Caco-2 (cell line): ENCODE results near the gene CELA2B. TPM values are rescaled to one million over a fixed set of nuclear protein-coding genes. Genes with fewer than 3 reads are reported as not detected.

ENCODE experiments used
- BruUV-seq: library from RNA; stranded (reverse); fragments of 400-500 nt; replicated peaks from 2 replicates; lab custom pipeline; 2021; lab: Mats Ljungman, UMichigan
- CTCF ChIA-PET: fragments of 300-600 bp; sonication (Branson Sonifier 250); formaldehyde crosslinking; loops from one replicate; lab custom pipeline; 2022; ENCODE audit warnings: antibody characterized with exemption; lab: Charles Lee
- POLR2A ChIA-PET: fragments of 300-600 bp; sonication (Branson Sonifier 250); formaldehyde crosslinking; loops from one replicate; lab custom pipeline; 2022; ENCODE audit warnings: antibody characterized with exemption; lab: Charles Lee
- DNase-seq, 2 experiments: peaks; one replicate each; pipeline versions ENCODE4 v3.0.0 to v3.0.0-alpha.2; 2020 to 2022
- H3K27me3 ChIP-seq: replicated peaks from 2 replicates; pipeline ENCODE4 v1.6.0; 2011; ENCODE audit warnings: low read length; ENCODE audit not compliant: control insufficient read depth, insufficient read depth
- H3K36me3 ChIP-seq: 2 replicates; pipeline ENCODE4 v1.5.1; 2011; ENCODE audit warnings: low read length; ENCODE audit not compliant: control insufficient read depth, insufficient read depth
- H3K4me1 ChIP-seq: fragments of 250-450 bp; sonication (Bioruptor Pico); 2 replicates; pipeline ENCODE4 v1.5.1; 2020; ENCODE audit warnings: mild to moderate bottlenecking
- H3K4me3 ChIP-seq: 2 replicates; pipeline ENCODE4 v1.5.1; 2011; ENCODE audit warnings: low read depth, mild to moderate bottlenecking, control low read depth, low read length
- H3K9me3 ChIP-seq: fragments of 250-450 bp; sonication (Bioruptor Pico); 2 replicates; pipeline ENCODE4 v1.5.1; 2020; ENCODE audit warnings: mild to moderate bottlenecking, moderate library complexity
- H3K27ac Mint-ChIP-seq: one replicate; pipeline ENCODE4 v1.8.0; 2022; ENCODE audit warnings: mixed read lengths; ENCODE audit not compliant: unreplicated experiment
- H3K27me3 Mint-ChIP-seq: one replicate; pipeline ENCODE4 v1.8.0; 2022; ENCODE audit warnings: mixed read lengths; ENCODE audit not compliant: insufficient read depth, unreplicated experiment
- H3K36me3 Mint-ChIP-seq: one replicate; pipeline ENCODE4 v1.8.0; 2022; ENCODE audit warnings: mild to moderate bottlenecking, mixed read lengths; ENCODE audit not compliant: insufficient read depth, unreplicated experiment
- H3K4me1 Mint-ChIP-seq: one replicate; pipeline ENCODE4 v1.8.0; 2022; ENCODE audit warnings: low read depth, mixed read lengths; ENCODE audit not compliant: unreplicated experiment
- H3K4me3 Mint-ChIP-seq: one replicate; pipeline ENCODE4 v1.8.0; 2022; ENCODE audit warnings: mild to moderate bottlenecking, moderate library complexity, mixed read lengths; ENCODE audit not compliant: unreplicated experiment
- H3K9me3 Mint-ChIP-seq: one replicate; pipeline ENCODE4 v1.8.0; 2022; ENCODE audit warnings: mixed read lengths; ENCODE audit not compliant: unreplicated experiment
- CTCF ChIP-seq, 2 experiments: fragments of 200-600 bp in 1 of 2; IDR thresholded peaks; 1 replicate in 1 of 2; 2 replicates in 1 of 2; pipeline versions ENCODE4 v1.5.1 to v1.8.0; 2011 to 2022; ENCODE audit warnings: antibody characterized with exemption in 1 of 2, control low read depth in 1 of 2, inconsistent platforms in 1 of 2, low read depth in 1 of 2, low read length in 1 of 2, mild to moderate bottlenecking in 1 of 2, moderate library complexity in 1 of 2; ENCODE audit not compliant: insufficient read depth in 1 of 2, severe bottlenecking in 1 of 2, unreplicated experiment in 1 of 2
- intact Hi-C: fragments of 100-400 bp; cut with micrococcal nuclease; formaldehyde crosslinking; loops from one replicate; pipeline ENCODE4 v1.10.0; 2022; ENCODE audit not compliant: unreplicated experiment
- total RNA-seq: library from RNA; stranded (reverse); gene quantifications from 2 replicates; pipeline ENCODE4 v1.2.3, GENCODE V29; 2022

Gene CELA2B
- total RNA-seq, 1 experiment from 2014 or later = not detected

GRCh38 chr1:15538771-15539170 lies 62.9 kb downstream of the CELA2B start:
- H3K36me3 ChIP-seq = no peaks in the 10 kb centered on the region; the same call in 1 of the 2 replicates

DNA sequence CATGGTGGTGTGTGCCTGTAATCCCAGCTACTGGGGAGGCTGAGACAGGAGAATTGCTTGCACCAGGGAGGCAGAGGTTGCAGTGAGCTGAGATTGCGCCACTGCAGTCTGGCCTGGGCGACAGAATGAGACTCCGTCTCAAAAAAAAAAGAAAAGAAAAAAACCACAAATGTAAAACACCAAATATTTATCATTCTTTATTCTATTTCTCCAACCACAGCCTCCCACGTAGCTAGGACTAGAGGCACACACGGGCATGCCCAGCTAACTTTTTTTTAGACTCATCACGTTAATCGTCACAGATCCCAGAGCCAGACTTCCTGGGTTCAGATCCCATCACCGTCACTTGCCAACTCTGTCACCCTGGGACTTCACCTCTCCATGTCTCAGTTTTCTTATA lies 64.3 kb downstream of the CELA2B start:
- no peaks in the 10 kb centered on the region for H3K9me3 Mint-ChIP-seq
- H3K4me1 Mint-ChIP-seq = peaks cover 8% of the 10 kb centered on the region
- DNase-seq = no peak
- BruUV-seq = no TSS peak
- H3K27me3 ChIP-seq = no peaks in the 10 kb centered on the region
- no peak overlapping the region for H3K4me3 ChIP-seq
- H3K9me3 ChIP-seq = no peaks in the 10 kb centered on the region
- no peak for TF ChIP-seq CTCF (IDR thresholded peaks at IDR 0.05; ENCODE audit: insufficient read depth in 1 of 2, low read depth in 1 of 2, low read length in 1 of 2, severe bottlenecking in 1 of 2, unreplicated experiment in 1 of 2)
- intact Hi-C loops = no loop called here
- ChIA-PET CTCF (no interaction called here), POLR2A (no interaction called here)
- no peak overlapping the region for H3K27ac Mint-ChIP-seq
- H3K4me3 Mint-ChIP-seq = no peak overlapping the region
- no peaks in the 10 kb centered on the region; the same call in 1 of the 2 replicates for H3K36me3 ChIP-seq
- H3K4me1 ChIP-seq = no peaks in the 10 kb centered on the region
- peaks cover 21% of the 10 kb centered on the region for H3K36me3 Mint-ChIP-seq
- H3K27me3 Mint-ChIP-seq = no peaks in the 10 kb centered on the region

More at GRCh38 chr1:15538771-15539170, 62.9 kb downstream of the CELA2B start:
- peaks cover 8% of the 10 kb centered on the region for H3K4me1 Mint-ChIP-seq
- no TSS peak for BruUV-seq
- no peaks in the 10 kb centered on the region for H3K27me3 Mint-ChIP-seq
- ChIA-PET POLR2A (no interaction called here), CTCF (no interaction called here)
- H3K36me3 Mint-ChIP-seq = peaks cover 21% of the 10 kb centered on the region
- no peaks in the 10 kb centered on the region for H3K4me1 ChIP-seq
- intact Hi-C loops = no loop called here
- H3K27me3 ChIP-seq = no peaks in the 10 kb centered on the region
- no peak for DNase-seq
- no peak for TF ChIP-seq CTCF (IDR thresholded peaks at IDR 0.05; ENCODE audit: insufficient read depth in 1 of 2, low read depth in 1 of 2, low read length in 1 of 2, severe bottlenecking in 1 of 2, unreplicated experiment in 1 of 2)
- no peak overlapping the region for H3K27ac Mint-ChIP-seq
- no peak overlapping the region for H3K4me3 ChIP-seq
- no peak overlapping the region for H3K4me3 Mint-ChIP-seq
- no peaks in the 10 kb centered on the region for H3K9me3 Mint-ChIP-seq
- no peaks in the 10 kb centered on the region for H3K9me3 ChIP-seq

Other genes with a start within 250 kb of the CELA2B start
- 0.18 TPM in 1 of 2 replicates, not detected in the other for gene FHAD1, start 228.9 kb upstream of the CELA2B start, total RNA-seq
- gene EFHD2, start 66.2 kb upstream of the CELA2B start, total RNA-seq = 29.5 and 30.3 TPM in 2 replicates
- not detected in 2 replicates for gene CTRC, start 37.7 kb upstream of the CELA2B start, total RNA-seq
- not detected in 2 replicates for gene CELA2A, start 19.4 kb upstream of the CELA2B start, total RNA-seq
- gene CASP9, start 48.1 kb downstream of the CELA2B start, total RNA-seq = 9.9 and 12.4 TPM in 2 replicates
- gene DNAJC16, start 50.7 kb downstream of the CELA2B start, total RNA-seq = 15.1 and 17.2 TPM in 2 replicates
- 46.5 and 48.3 TPM in 2 replicates for gene AGMAT, start 108.9 kb downstream of the CELA2B start, total RNA-seq
- 53.1 and 53.4 TPM in 2 replicates for gene DDI2, start 141.4 kb downstream of the CELA2B start, total RNA-seq
- gene PLEKHM2, start 208.2 kb downstream of the CELA2B start, total RNA-seq = 33.3 and 38.6 TPM in 2 replicates